GM12878 (cell line): ENCODE results near the gene SRRM5. TPM values are rescaled to one million over a fixed set of nuclear protein-coding genes. Genes with fewer than 3 reads are reported as not detected.
"Not testable (repeated sequence)": the region's sequence is repeated elsewhere in the genome, so short reads cannot be mapped to it uniquely, and the experiment has no call there.

Experiments used
- ATAC-seq: fragments of 200-7000 bp; cut with Tn5 transposase; 3 replicates; pipeline ENCODE4 v1.9.1; 2020; ENCODE audit warnings: mild to moderate bottlenecking, moderate library complexity
- BruUV-seq: library from RNA; stranded (reverse); fragments of 400-500 nt; replicated peaks from 2 replicates; lab custom pipeline; 2021; lab: Mats Ljungman, UMichigan
- CTCF ChIA-PET: fragments of 300-600 bp; sonication (Branson Sonifier 250); formaldehyde crosslinking; extraction: SDS; loops from one replicate; lab custom pipeline; 2021; ENCODE audit warnings: inconsistent platforms; lab: Yijun Ruan, JAX
- POLR2A ChIA-PET: fragments of 350-600 bp; formaldehyde crosslinking; extraction: SDS; loops from one replicate; lab custom pipeline; 2021; ENCODE audit warnings: inconsistent platforms; lab: Charles Lee
- RAD21 ChIA-PET: fragments of 300-600 bp; sonication (Branson Sonifier 250); formaldehyde crosslinking; loops from one replicate; lab custom pipeline; 2023; ENCODE audit warnings: antibody characterized with exemption; ENCODE audit not compliant: unreplicated experiment; lab: Charles Lee
- SMC1A ChIA-PET: fragments of 300-600 bp; sonication (Branson Sonifier 250); formaldehyde crosslinking; loops from one replicate; lab custom pipeline; 2023; ENCODE audit not compliant: unreplicated experiment, uncharacterized antibody; lab: Charles Lee
- DNase-seq: peaks from one replicate; pipeline ENCODE4 v3.0.0-alpha.2; 2011; ENCODE audit warnings: low read depth, low spot score
- FAIRE-seq: peaks from 3 replicates; lab custom pipeline; 2011; peaks lifted over from hg19 to GRCh38; lab: Jason Lieb, UNC
- H2AFZ ChIP-seq: 2 replicates; pipeline ENCODE4 v1.6.0; 2011; ENCODE audit warnings: low read depth, low read length, control low read depth; ENCODE audit not compliant: control insufficient read depth
- H3K27ac ChIP-seq: 2 replicates; pipeline ENCODE4 v1.5.1; 2011; ENCODE audit warnings: control low read depth; ENCODE audit not compliant: control insufficient read depth, insufficient read depth
- H3K27me3 ChIP-seq, 2 experiments: replicated peaks in 1 of 2; 2 replicates each; pipeline versions ENCODE4 v1.6.0 to v1.6.1; 2011; ENCODE audit warnings: low read length in 1 of 2; ENCODE audit not compliant: control insufficient read depth in 2 of 2, insufficient read depth in 2 of 2
- H3K36me3 ChIP-seq, 2 experiments: 2 replicates each; pipeline ENCODE4 v1.5.1; 2011; ENCODE audit warnings: low read length in 1 of 2; ENCODE audit not compliant: control insufficient read depth in 2 of 2, insufficient read depth in 2 of 2
- H3K4me1 ChIP-seq: 2 replicates; pipeline ENCODE4 v1.6.1; 2011; ENCODE audit warnings: mild to moderate bottlenecking, low read length, moderate library complexity, mixed read lengths; ENCODE audit not compliant: control insufficient read depth, insufficient read depth
- H3K4me2 ChIP-seq: 2 replicates; pipeline ENCODE4 v1.6.0; 2011; ENCODE audit warnings: control low read depth; ENCODE audit not compliant: control insufficient read depth, insufficient read depth
- H3K4me3 ChIP-seq: fragments of 200-600 bp; sonication (generic); 2 replicates; pipeline ENCODE4 v1.5.1; 2016
- H3K79me2 ChIP-seq: 2 replicates; pipeline ENCODE4 v1.6.0; 2011; ENCODE audit warnings: low read length; ENCODE audit not compliant: control insufficient read depth, insufficient read depth
- H3K9ac ChIP-seq: 2 replicates; pipeline ENCODE4 v1.8.0; 2011; ENCODE audit warnings: low read length, control low read depth, mixed read lengths; ENCODE audit not compliant: control insufficient read depth, insufficient read depth
- H3K9me3 ChIP-seq: replicated peaks from 3 replicates; pipeline ENCODE4 v1.5.1; 2011; ENCODE audit warnings: mild to moderate bottlenecking, low read length; ENCODE audit not compliant: control insufficient read depth, insufficient read depth
- H4K20me1 ChIP-seq: 2 replicates; pipeline ENCODE4 v1.6.0; 2011; ENCODE audit not compliant: control insufficient read depth, insufficient read depth
- ASH2L ChIP-seq: fragments of 300-600, 200-600 bp; sonication (generic); IDR thresholded peaks from 2 replicates; pipeline ENCODE4 v1.6.1; 2017; ENCODE audit warnings: low read depth, mild to moderate bottlenecking, borderline replicate concordance
- CBFB ChIP-seq: IDR thresholded peaks from 2 replicates; pipeline ENCODE4 v1.6.1; 2016; ENCODE audit warnings: antibody characterized with exemption, low read depth
- CTCF ChIP-seq, 3 experiments: IDR thresholded peaks in 2 of 3; conservative IDR thresholded peaks in 1 of 3; 2 replicates each; pipeline ENCODE4 v1.5.1; 2011; ENCODE audit warnings: low read depth in 3 of 3, low read length in 3 of 3, mild to moderate bottlenecking in 3 of 3, control low read depth in 2 of 3, moderate library complexity in 2 of 3, inconsistent platforms in 1 of 3, mixed read lengths in 1 of 3; ENCODE audit not compliant: control insufficient read depth in 2 of 3, insufficient read depth in 1 of 3; ENCODE audit errors: extremely low read depth in 1 of 3
- E4F1 ChIP-seq: fragments of 450-650 bp; IDR thresholded peaks from 2 replicates; pipeline ENCODE4 v1.6.1; 2018; ENCODE audit warnings: borderline replicate concordance, mild to moderate bottlenecking; ENCODE audit not compliant: partially characterized antibody
- RAD21 ChIP-seq: IDR thresholded peaks from 2 replicates; pipeline ENCODE4 v1.6.1; 2011; ENCODE audit warnings: mild to moderate bottlenecking, low read depth, low read length, moderate library complexity; ENCODE audit not compliant: insufficient read depth
- RUNX3 ChIP-seq: IDR thresholded peaks from 2 replicates; pipeline ENCODE4 v1.6.1; 2012; ENCODE audit warnings: low read length, inconsistent platforms
- SMARCA5 ChIP-seq: fragments of 450-650 bp; IDR thresholded peaks from 2 replicates; pipeline ENCODE4 v1.6.1; 2017; ENCODE audit warnings: mild to moderate bottlenecking
- SMC3 ChIP-seq: IDR thresholded peaks from 2 replicates; pipeline ENCODE4 v1.6.1; 2011; ENCODE audit warnings: low read length, improper control_type of control experiment, borderline replicate concordance
- SPI1 ChIP-seq: IDR thresholded peaks from 2 replicates; pipeline ENCODE4 v1.6.1; 2011; ENCODE audit warnings: low read depth, mild to moderate bottlenecking, low read length, moderate library complexity, borderline replicate concordance; ENCODE audit not compliant: insufficient read depth
- SREBF2 ChIP-seq: IDR thresholded peaks from 2 replicates; pipeline ENCODE4 v1.6.1; 2012; ENCODE audit warnings: mild to moderate bottlenecking, low read length
- WGBS: methylation state at CpG from one replicate; pipeline ENCODE4 v1.1.6; 2016; ENCODE audit warnings: low lambda C conversion rate; ENCODE audit not compliant: insufficient replicate concordance, insufficient coverage; ENCODE audit errors: missing lambda C conversion rate; 5-methylcytosine and 5-hydroxymethylcytosine counted together
- in situ Hi-C: fragments of 300-500 bp; cut with MboI; formaldehyde crosslinking; loops from 9 replicates; pipeline ENCODE4 v1.14.3; 2018; ENCODE audit warnings: mixed read lengths
- intact Hi-C: fragments of 100-400 bp; cut with micrococcal nuclease; formaldehyde crosslinking; loops from one replicate; pipeline ENCODE4 v1.14.2; 2022; ENCODE audit not compliant: unreplicated experiment
- polyA plus RNA-seq, 11 experiments: library from polyadenylated mRNA; depleted of rRNA in 4 of 11; unstranded in 6 of 11; stranded (reverse) in 5 of 11; fragments of >200 nt; fragmentation: Nextera tagmentation in 4 of 11; fragmentation: Illumina TruSeq in 1 of 11; extraction: Ambion mirVana in 4 of 11; extraction: Trizol in 1 of 11; gene quantifications; 1 replicate in 1 of 11; 2 replicates in 10 of 11; pipeline versions ENCODE4 v1.2.1 to v1.2.3, GENCODE V29; 2011 to 2016; ENCODE audit warnings: inconsistent platforms in 2 of 11, missing spikeins in 2 of 11, low read depth in 1 of 11
- total RNA-seq, 4 experiments: library from RNA; depleted of rRNA in 3 of 4; stranded (reverse); fragments of >200 nt in 3 of 4; fragmentation: Illumina TruSeq in 1 of 4; extraction: Trizol in 1 of 4; gene quantifications; 2 replicates each; pipeline versions ENCODE4 v1.2.1 to v1.2.3, GENCODE V29; 2013 to 2021

Gene SRRM5
- total and polyA plus RNA-seq, 10 of the 15 experiments (the other 5 are each of a cell fraction or from before 2014, with no cell fraction given) = 0.06 to 0.38 (median 0.24) TPM; not detected in 2

- CTCF ChIA-PET, H3K4me2 ChIP-seq, FAIRE-seq, DNase-seq, H3K9ac ChIP-seq, H3K79me2 ChIP-seq, in situ Hi-C loops, H3K36me3 ChIP-seq, BruUV-seq, H2AFZ ChIP-seq, H3K27ac ChIP-seq, H3K4me1 ChIP-seq, H3K27me3 ChIP-seq, H3K4me3 ChIP-seq, H3K9me3 ChIP-seq, H4K20me1 ChIP-seq, POLR2A ChIA-PET, ATAC-seq: not testable (repeated sequence)
- intact Hi-C loops = loop anchor here (5.0 kb wide), 1 partner anchor 203 kb away; no protein-coding TSS in a partner anchor
- ChIA-PET SMC1A (interaction anchor here (1.3 kb wide), 1 partner anchor 9 kb away, joined by 3 read pairs; no protein-coding TSS in a partner anchor), RAD21 (interaction anchor here (0.9 kb wide), 1 partner anchor 18 kb away, joined by 3 read pairs; no protein-coding TSS in a partner anchor)
- WGBS = 69% methylated on average over 7 of the region's 7 CpGs
These were observed 38.4 kb downstream of the SRRM5 start for GRCh38 chr19:43650276-43650675.

- WGBS = 46% methylated on average over 14 of the region's 14 CpGs
- no peak for DNase-seq
- peak; percentile 85 for ATAC-seq
- Histone ChIP-seq H3K36me3 (no peaks in the 10 kb centered on the region), H3K27me3 (no peaks in the 10 kb centered on the region), H3K79me2 (no peaks in the 10 kb centered on the region), H3K4me1 (no peaks in the 10 kb centered on the region), H3K4me3 (no peak overlapping the region), H3K9ac (no peak overlapping the region), H2AFZ (peak overlapping the region; percentile 70), H4K20me1 (no peaks in the 10 kb centered on the region), H3K4me2 (no peak overlapping the region), H3K27ac (no peak overlapping the region), H3K9me3 (no peaks in the 10 kb centered on the region; the same call in 1 of the 3 replicates)
- in situ Hi-C loops = no loop called here
- ChIA-PET POLR2A (no interaction called here), CTCF (interaction anchor here (0.6 to 2.2 kb wide), 9 partner anchors 10 to 204 kb away, joined by 3 to 15 read pairs (median 4); partner anchors contain the start of genes IRGQ, PINLYP, XRCC1 and ZNF575), RAD21 (interaction anchor here (0.9 to 1.7 kb wide), 4 partner anchors 16 to 205 kb away, joined by 3 to 4 read pairs (median 4); no protein-coding TSS in a partner anchor), SMC1A (interaction anchor here (0.6 to 2.0 kb wide), 8 partner anchors 55 to 209 kb away, joined by 3 to 7 read pairs (median 3); no protein-coding TSS in a partner anchor)
- no TSS peak for BruUV-seq
- intact Hi-C loops = loop anchor here (5.0 kb wide), 1 partner anchor 205 kb away; no protein-coding TSS in a partner anchor
- FAIRE-seq = peak; percentile 62
- peak; percentile 79 for TF ChIP-seq RAD21
- peak; percentile 70 to 75 (median 70) for TF ChIP-seq CTCF (IDR thresholded peaks at IDR 0.05 in 2 of 3, conservative IDR thresholded peaks at IDR 0.05 in 1 of 3; ENCODE audit: control insufficient read depth in 2 of 3, extremely low read depth in 1 of 3, insufficient read depth in 1 of 3, low read depth in 3 of 3, low read length in 3 of 3)
- 0 out of 2 replicates have a peak, but pooled peaks have one; percentile 22 for TF ChIP-seq CBFB
- TF ChIP-seq SMC3 = peak; percentile 62
- peak; percentile 14; the same call in 1 of the 2 replicates for TF ChIP-seq SPI1
- no peak for TF ChIP-seq SREBF2
- TF ChIP-seq RUNX3 = peak; percentile 67; the same call in 1 of the 2 replicates
- TF ChIP-seq E4F1 = no peak
- no peak for TF ChIP-seq ASH2L
- TF ChIP-seq SMARCA5 = no peak
These were observed 40.1 kb downstream of the SRRM5 start for GRCh38 chr19:43651758-43652545.
